ENCODE data around the gene LRPAP1. TPM values are rescaled to one million over a fixed set of nuclear protein-coding genes. Genes with fewer than 3 reads are reported as not detected.

The LRPAP1 gene
- total RNA-seq, 1 donor from 2014 or later, result 152 TPM

DNA sequence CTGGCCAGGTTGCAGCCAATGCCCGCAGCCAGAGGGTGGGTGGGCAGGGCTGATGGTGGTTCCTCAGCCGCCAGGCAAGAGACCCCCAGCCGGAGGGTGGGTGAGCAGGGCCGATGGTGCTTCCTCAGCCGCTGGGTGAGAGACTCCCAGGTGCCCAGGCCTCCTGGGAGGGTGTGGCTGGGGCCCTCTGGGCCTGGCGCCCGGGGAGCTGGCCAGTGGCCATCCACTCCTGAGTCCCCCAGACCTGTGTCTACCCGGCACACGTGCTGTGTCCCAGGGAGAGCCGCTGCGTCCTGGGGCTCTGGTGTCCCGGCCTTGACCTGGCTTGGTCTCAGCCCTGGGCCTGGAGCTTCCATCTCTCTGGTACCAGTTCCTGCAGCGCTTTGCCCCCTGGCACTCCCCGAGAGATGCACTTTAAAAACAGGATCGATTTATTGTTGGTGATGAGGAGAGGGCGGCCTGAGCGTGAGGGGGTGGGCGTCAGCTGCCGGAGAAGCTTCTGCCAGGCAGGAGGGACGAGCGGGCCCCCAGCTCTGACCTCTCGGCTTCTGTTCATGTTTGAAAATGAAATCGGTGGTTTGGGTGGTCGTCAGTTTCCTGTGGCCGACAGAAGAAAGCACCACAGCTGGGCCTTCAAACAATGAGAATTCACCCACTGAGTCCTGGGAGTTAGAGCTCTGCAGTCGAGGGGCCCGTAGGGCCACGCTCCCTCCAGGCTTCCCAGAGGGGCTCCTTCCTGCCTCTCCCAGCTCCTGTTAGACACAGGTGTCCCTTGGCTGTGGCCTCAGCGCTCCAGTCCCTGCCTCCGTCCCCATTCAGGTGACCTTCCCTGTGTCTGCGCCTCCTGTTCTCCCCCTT lies 62.6 kb downstream of the LRPAP1 start:
- peaks cover 6% of the 10 kb centered on the region for H3K27me3 Mint-ChIP-seq
- no peak overlapping the region for H3K4me3 Mint-ChIP-seq
- H3K36me3 Mint-ChIP-seq, result no peaks in the 10 kb centered on the region
- TF ChIP-seq, protein P1, sequence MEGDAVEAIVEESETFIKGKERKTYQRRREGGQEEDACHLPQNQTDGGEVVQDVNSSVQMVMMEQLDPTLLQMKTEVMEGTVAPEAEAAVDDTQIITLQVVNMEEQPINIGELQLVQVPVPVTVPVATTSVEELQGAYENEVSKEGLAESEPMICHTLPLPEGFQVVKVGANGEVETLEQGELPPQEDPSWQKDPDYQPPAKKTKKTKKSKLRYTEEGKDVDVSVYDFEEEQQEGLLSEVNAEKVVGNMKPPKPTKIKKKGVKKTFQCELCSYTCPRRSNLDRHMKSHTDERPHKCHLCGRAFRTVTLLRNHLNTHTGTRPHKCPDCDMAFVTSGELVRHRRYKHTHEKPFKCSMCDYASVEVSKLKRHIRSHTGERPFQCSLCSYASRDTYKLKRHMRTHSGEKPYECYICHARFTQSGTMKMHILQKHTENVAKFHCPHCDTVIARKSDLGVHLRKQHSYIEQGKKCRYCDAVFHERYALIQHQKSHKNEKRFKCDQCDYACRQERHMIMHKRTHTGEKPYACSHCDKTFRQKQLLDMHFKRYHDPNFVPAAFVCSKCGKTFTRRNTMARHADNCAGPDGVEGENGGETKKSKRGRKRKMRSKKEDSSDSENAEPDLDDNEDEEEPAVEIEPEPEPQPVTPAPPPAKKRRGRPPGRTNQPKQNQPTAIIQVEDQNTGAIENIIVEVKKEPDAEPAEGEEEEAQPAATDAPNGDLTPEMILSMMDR (conservative IDR thresholded peaks at IDR 0.05), result no peak
- H3K4me1 Mint-ChIP-seq (ENCODE audit: unreplicated experiment), result no peaks in the 10 kb centered on the region
- H3K27ac Mint-ChIP-seq, result no peak overlapping the region
- no peaks in the 10 kb centered on the region for H3K9me3 Mint-ChIP-seq
- no peak for DNase-seq (ENCODE audit: extremely low spot score, unreplicated experiment)

DNA sequence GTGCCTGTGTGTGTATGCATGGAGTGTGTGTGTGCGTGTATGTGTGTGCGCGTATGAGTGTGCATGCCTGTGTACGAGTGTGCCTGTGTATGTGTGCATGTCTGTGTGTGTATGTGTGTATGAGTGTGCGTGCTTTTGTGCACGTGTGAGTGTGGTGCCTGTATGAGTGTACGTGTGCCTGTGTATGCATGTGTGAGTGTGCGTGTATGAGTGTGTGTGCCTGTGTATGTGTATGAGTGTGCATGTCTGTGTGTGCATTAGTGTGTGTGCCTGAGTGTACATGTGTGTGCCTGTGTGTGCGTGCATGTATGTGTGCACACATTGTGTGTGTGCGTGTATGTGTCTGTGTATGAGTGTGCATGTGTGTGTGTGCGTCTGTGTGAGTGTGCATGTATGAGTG lies 63.4 kb downstream of the LRPAP1 start:
- TF ChIP-seq, protein P1 (conservative IDR thresholded peaks at IDR 0.05), result no peak

DNA sequence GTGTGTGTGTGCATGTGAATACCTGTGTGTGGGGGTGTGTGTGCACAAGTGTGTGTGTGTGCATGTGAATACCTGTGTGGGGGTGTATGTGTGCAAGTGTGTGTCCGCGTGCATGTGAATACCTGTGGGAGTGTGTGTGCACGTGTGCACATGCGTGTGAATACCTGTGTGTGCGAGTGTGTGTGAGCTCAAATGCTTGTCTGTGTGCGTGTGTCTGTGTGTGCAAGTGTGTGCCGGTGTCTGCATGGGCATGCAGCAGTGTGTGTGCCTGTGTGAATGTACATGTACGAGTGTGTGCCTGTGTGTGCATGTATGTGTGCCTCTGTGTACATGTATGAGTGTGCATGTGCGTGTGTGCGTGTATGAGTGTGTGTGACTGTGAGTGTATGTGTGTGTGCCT lies 64.1 kb downstream of the LRPAP1 start:
- no peak for DNase-seq (ENCODE audit: extremely low spot score, unreplicated experiment)
- H3K27ac Mint-ChIP-seq, result no peak overlapping the region
- no peak overlapping the region for H3K4me3 Mint-ChIP-seq
- no peaks in the 10 kb centered on the region for H3K9me3 Mint-ChIP-seq
- TF ChIP-seq, protein P1 (conservative IDR thresholded peaks at IDR 0.05), result no peak
- H3K36me3 Mint-ChIP-seq, result no peaks in the 10 kb centered on the region
- H3K4me1 Mint-ChIP-seq (ENCODE audit: unreplicated experiment), result no peaks in the 10 kb centered on the region
- H3K27me3 Mint-ChIP-seq, result peaks cover 9% of the 10 kb centered on the region

More for the DNA sequence above, 63.4 kb downstream of the LRPAP1 start:
- Mint-ChIP-seq H3K27me3 (peaks cover 9% of the 10 kb centered on the region), H3K27ac (no peak overlapping the region), H3K4me1 (ENCODE audit: unreplicated experiment) (no peaks in the 10 kb centered on the region), H3K36me3 (no peaks in the 10 kb centered on the region), H3K9me3 (no peaks in the 10 kb centered on the region), H3K4me3 (no peak overlapping the region)
- DNase-seq (ENCODE audit: extremely low spot score, unreplicated experiment), result no peak

DNA sequence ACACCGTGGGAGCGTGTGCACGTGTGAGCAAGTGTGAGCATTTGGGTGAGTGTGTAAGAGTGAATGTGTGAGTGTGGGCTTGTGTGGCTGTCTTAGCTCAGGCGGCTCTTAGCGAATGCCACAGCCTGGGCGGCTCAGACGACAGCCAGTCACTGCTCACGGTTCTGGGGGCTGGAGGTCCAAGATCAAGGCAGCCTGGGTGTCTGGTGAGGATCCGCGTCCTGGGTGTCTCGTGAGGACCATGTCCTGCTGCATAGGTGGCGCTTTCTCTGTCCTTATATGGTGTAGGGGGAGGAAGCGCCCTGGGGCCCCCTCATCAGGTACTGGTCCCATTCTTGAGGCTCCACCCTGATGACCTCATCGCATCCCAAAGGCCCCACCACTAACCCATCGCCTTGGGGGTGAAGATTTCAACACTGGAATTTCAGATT lies 64.6 kb downstream of the LRPAP1 start:
- Mint-ChIP-seq H3K36me3 (no peaks in the 10 kb centered on the region), H3K27me3 (peaks cover 11% of the 10 kb centered on the region), H3K4me1 (ENCODE audit: unreplicated experiment) (no peaks in the 10 kb centered on the region), H3K4me3 (no peak overlapping the region), H3K9me3 (no peaks in the 10 kb centered on the region), H3K27ac (no peak overlapping the region)
- TF ChIP-seq, protein P1 (conservative IDR thresholded peaks at IDR 0.05), result no peak
- DNase-seq (ENCODE audit: extremely low spot score, unreplicated experiment), result no peak

DNA sequence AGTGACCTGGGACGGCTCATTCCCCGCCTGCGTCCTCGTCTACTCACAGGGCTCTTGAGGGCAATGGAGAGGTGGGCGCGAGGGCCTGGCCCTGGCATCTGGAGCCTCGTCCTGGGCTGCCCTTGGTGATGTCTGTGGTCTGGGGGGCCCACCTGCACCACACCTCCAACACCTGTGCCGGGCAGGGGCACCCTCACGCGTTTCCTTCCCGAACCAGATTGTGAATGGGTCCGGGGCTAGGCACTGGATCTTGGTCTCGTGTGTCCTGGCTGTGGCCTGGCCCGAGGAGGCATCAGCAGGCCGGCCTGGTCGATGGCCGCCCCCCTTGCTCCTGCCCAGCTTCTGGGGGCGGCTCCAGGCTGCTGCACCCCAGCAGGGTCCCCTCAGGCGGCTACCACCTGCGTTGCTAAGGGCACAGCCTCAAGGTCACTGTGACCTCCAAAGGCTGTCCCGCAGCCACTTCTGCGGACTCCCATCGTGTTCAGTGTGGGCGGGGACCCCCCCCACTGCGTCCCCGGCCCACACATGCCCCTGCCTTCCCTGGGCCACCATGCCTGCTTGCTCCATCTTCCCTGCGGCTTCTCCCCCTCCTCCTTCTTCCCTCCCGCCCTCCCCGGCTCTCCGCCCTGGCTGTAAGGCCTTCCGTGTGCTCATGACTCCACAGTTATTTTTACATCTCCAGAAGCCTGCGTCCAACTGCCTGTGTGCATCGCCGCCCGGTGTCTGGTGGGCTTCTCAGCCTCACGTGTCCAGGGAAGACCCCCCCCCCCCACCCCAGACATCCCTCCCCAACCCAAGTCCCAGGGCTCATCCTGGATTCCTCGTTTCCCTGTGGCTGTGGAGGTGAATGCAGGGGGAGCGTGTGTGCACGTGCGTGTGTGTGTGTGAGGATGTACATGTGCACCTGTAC lies 65.3 kb downstream of the LRPAP1 start:
- H3K4me3 Mint-ChIP-seq, result no peak overlapping the region
- no peaks in the 10 kb centered on the region for H3K36me3 Mint-ChIP-seq
- peaks cover 11% of the 10 kb centered on the region for H3K27me3 Mint-ChIP-seq
- no peak for DNase-seq (ENCODE audit: extremely low spot score, unreplicated experiment)
- H3K9me3 Mint-ChIP-seq, result no peaks in the 10 kb centered on the region
- TF ChIP-seq, protein P1 (conservative IDR thresholded peaks at IDR 0.05), result peak; percentile 11
- H3K4me1 Mint-ChIP-seq (ENCODE audit: unreplicated experiment), result no peaks in the 10 kb centered on the region
- no peak overlapping the region for H3K27ac Mint-ChIP-seq
